HCT116 (cell line): ENCODE data around the gene SRL.

Source experiments
- CEBPB ChIP-seq: IDR thresholded peaks from 2 replicates; pipeline ENCODE4 v1.6.1; 2012; ENCODE audit warnings: low read depth
- CTCF ChIP-seq, 3 experiments: fragments of 200-600 bp in 1 of 3; sonication (generic) in 1 of 3; IDR thresholded peaks in 2 of 3; conservative IDR thresholded peaks in 1 of 3; 2 replicates each; pipeline ENCODE4 v1.5.1; 2012 to 2017; ENCODE audit warnings: low read depth in 2 of 3, low read length in 2 of 3, antibody characterized with exemption in 1 of 3, borderline replicate concordance in 1 of 3, control low read depth in 1 of 3, mild to moderate bottlenecking in 1 of 3, mixed read lengths in 1 of 3, mixed run types in 1 of 3, moderate library complexity in 1 of 3; ENCODE audit not compliant: insufficient read depth in 1 of 3
- EGR1 ChIP-seq: IDR thresholded peaks from 2 replicates; pipeline ENCODE4 v1.6.1; 2012; ENCODE audit warnings: low read depth
- EZH2 ChIP-seq: fragments of 200-600 bp; sonication (generic); IDR thresholded peaks from 2 replicates; pipeline ENCODE4 v1.6.1; 2017; ENCODE audit warnings: antibody characterized with exemption, mixed run types
- EZH2phosphoT487 ChIP-seq: fragments of 200-600 bp; IDR thresholded peaks from 2 replicates; pipeline ENCODE4 v1.6.1; 2018; ENCODE audit warnings: antibody characterized with exemption, borderline replicate concordance
- FOSL1 ChIP-seq: IDR thresholded peaks from 2 replicates; pipeline ENCODE4 v1.6.1; 2012; ENCODE audit warnings: low read depth
- POLR2A ChIP-seq: IDR thresholded peaks from 2 replicates; pipeline ENCODE4 v1.7.0; 2011; ENCODE audit warnings: borderline replicate concordance; ENCODE audit not compliant: insufficient read depth, insufficient read length; ENCODE audit errors: extremely low read depth
- POLR2AphosphoS5 ChIP-seq: IDR thresholded peaks from 2 replicates; pipeline ENCODE4 v1.6.1; 2011; ENCODE audit warnings: mild to moderate bottlenecking, low read depth, low read length, moderate library complexity
- RAD21 ChIP-seq: IDR thresholded peaks from 2 replicates; pipeline ENCODE4 v1.6.1; 2012; ENCODE audit warnings: low read depth, mild to moderate bottlenecking
- TCF7L2 ChIP-seq: IDR thresholded peaks from 2 replicates; pipeline ENCODE4 v1.7.0; 2011; ENCODE audit warnings: borderline replicate concordance, inconsistent platforms; ENCODE audit not compliant: insufficient read depth, insufficient read length; ENCODE audit errors: extremely low read depth
- YY1 ChIP-seq: IDR thresholded peaks from 2 replicates; pipeline ENCODE4 v1.6.1; 2011; ENCODE audit warnings: low read length, low read depth, moderate library complexity, mild to moderate bottlenecking; ENCODE audit not compliant: insufficient replicate concordance; ENCODE audit errors: extremely low read depth
- ZFX ChIP-seq: fragments of 450-650 bp; IDR thresholded peaks from 2 replicates; pipeline ENCODE4 v1.6.1; 2017
- TF ChIP-seq, protein P1 (sequence below): IDR thresholded peaks from 2 replicates; pipeline ENCODE4 v1.6.1; 2012
- TF ChIP-seq, protein P2 (sequence below): IDR thresholded peaks from 2 replicates; pipeline ENCODE4 v1.6.1; 2012

DNA sequence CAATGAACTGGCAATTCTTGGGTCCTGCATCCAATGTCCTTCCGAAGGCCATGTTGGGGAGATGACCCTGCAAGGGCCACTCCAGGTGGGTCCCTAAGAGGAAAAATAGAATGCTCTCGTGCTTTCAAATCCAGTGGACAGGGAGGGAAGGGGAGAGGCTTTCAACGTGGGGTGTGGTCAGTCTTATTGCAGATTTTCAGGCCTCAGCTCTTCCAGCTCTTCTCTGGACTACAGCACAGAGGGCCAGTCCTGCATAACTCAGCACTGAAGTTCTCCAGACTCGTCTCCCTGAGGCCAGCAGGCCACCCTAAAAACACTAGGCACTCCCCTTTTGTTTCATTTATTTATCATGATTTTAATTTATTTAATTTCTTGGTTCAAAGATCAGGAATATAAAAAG lies 43.1 kb downstream of the SRL start:
- TF ChIP-seq CTCF (IDR thresholded peaks at IDR 0.05 in 2 of 3, conservative IDR thresholded peaks at IDR 0.05 in 1 of 3; ENCODE audit: borderline replicate concordance in 1 of 3, insufficient read depth in 1 of 3, low read depth in 2 of 3, low read length in 2 of 3) (no peak), EZH2 (no peak), POLR2A (no peak), EZH2phosphoT487 (no peak), FOSL1 (no peak), EGR1 (no peak), POLR2AphosphoS5 (no peak), CEBPB (no peak), TCF7L2 (no peak), RAD21 (no peak), YY1 (no peak), ZFX (no peak)
- TF ChIP-seq, protein P1, sequence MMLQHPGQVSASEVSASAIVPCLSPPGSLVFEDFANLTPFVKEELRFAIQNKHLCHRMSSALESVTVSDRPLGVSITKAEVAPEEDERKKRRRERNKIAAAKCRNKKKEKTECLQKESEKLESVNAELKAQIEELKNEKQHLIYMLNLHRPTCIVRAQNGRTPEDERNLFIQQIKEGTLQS: no peak
- TF ChIP-seq, protein P2, sequence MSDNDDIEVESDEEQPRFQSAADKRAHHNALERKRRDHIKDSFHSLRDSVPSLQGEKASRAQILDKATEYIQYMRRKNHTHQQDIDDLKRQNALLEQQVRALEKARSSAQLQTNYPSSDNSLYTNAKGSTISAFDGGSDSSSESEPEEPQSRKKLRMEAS: no peak
